ENCODE data around the gene NFAM1.
A peak's percentile ranks its signal among the peaks of the same experiment; 100 is the strongest.

NFAM1 gene

DNA sequence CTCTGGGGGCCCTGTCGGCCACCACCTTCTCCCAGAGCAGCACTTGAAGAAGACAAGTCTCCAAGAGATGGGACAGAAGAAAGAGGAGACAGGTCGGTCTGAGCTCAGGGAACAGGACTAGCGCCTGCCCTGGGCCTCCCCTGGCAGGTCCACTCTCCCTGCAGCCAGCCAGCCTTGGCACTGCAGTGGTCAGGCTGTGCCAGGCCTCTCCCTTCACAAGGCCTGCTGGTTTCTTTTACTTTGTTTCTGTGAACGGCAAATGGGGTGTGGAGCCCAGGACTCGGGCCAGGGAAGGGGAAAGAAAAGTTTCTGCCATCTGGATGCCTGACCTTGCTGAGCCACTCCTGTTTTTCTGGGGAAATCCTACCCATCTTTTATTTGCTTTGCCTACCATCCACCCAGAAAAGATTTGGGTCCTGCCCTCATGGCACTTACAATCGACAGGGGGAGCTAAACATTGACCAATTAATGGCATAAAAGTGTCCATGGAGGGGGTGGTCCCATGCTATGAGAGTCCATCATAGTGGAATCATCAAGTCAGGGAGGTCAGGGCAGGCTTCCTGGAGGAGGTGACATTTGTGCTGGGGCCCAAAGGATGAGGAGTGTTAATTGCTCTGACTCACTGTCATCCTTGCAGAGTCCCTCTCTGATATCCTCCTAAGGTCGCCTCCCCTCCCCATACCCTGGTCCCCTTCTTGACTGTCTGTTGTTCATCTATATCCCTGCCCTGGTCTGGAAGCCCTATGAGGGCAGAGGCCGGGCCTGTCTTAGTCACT is 65.2 kb downstream of the NFAM1 start:
- TF ChIP-seq, protein P1, sequence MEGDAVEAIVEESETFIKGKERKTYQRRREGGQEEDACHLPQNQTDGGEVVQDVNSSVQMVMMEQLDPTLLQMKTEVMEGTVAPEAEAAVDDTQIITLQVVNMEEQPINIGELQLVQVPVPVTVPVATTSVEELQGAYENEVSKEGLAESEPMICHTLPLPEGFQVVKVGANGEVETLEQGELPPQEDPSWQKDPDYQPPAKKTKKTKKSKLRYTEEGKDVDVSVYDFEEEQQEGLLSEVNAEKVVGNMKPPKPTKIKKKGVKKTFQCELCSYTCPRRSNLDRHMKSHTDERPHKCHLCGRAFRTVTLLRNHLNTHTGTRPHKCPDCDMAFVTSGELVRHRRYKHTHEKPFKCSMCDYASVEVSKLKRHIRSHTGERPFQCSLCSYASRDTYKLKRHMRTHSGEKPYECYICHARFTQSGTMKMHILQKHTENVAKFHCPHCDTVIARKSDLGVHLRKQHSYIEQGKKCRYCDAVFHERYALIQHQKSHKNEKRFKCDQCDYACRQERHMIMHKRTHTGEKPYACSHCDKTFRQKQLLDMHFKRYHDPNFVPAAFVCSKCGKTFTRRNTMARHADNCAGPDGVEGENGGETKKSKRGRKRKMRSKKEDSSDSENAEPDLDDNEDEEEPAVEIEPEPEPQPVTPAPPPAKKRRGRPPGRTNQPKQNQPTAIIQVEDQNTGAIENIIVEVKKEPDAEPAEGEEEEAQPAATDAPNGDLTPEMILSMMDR (conservative IDR thresholded peaks at IDR 0.05; ENCODE audit: low read depth, low read length) = no peak
- no peak overlapping the region for H3K4me3 ChIP-seq (ENCODE audit: low read depth, low read length)
- DNase-seq (ENCODE audit: low read depth) = no peak

- TF ChIP-seq, protein P1 (conservative IDR thresholded peaks at IDR 0.05; ENCODE audit: low read depth, low read length) = no peak
- no peak for DNase-seq (ENCODE audit: low read depth)
- H3K4me3 ChIP-seq (ENCODE audit: low read depth, low read length) = no peak overlapping the region
Measured at GRCh38 chr22:42365942-42366695, 66.1 kb downstream of the NFAM1 start.

DNA sequence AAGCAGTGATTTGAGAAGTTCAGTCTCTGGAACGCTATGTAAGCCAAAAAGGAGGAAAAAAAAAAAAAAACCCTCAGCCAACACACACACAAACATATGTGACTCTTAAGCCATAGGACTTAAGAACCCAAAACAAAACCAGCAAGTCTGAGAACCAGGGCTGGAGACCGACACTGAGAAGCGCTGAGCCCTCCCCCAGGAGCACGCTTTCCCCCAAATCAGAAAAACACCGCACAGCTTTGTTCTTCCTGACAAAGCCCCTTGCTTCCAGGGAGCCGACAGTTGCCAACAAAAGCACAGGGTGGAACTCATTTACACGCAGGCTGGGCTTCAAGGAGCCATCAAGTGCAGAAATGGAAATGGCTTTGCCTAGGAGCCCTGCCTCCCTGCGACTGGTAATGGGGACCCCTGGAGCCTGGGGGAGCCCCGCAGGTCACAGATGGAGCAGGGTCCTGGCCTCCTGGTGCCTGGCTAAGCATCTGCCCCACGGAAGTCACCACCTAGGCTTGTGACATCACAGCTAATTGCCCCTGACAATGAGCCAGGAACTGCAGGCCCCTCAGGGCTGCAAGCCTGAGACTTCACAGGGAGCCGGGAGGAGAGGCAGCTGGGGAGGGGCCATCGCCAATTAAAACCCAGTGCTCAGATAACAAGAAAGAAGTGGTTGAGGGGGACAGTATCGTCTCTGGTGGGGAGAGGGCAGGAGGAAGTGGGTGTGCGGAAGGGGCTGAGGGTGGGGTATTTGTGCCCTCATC is 66.9 kb downstream of the NFAM1 start:
- TF ChIP-seq, protein P1 (conservative IDR thresholded peaks at IDR 0.05; ENCODE audit: low read depth, low read length) = no peak
- peak; percentile 25 for DNase-seq (ENCODE audit: low read depth)
- H3K4me3 ChIP-seq (ENCODE audit: low read depth, low read length) = no peak overlapping the region

GRCh38 chr22:42364604-42365110 is 67.5 kb downstream of the NFAM1 start:
- TF ChIP-seq, protein P1 (conservative IDR thresholded peaks at IDR 0.05; ENCODE audit: low read depth, low read length) = no peak
- DNase-seq (ENCODE audit: low read depth) = peak; percentile 28
- H3K4me3 ChIP-seq (ENCODE audit: low read depth, low read length) = no peak overlapping the region

DNA sequence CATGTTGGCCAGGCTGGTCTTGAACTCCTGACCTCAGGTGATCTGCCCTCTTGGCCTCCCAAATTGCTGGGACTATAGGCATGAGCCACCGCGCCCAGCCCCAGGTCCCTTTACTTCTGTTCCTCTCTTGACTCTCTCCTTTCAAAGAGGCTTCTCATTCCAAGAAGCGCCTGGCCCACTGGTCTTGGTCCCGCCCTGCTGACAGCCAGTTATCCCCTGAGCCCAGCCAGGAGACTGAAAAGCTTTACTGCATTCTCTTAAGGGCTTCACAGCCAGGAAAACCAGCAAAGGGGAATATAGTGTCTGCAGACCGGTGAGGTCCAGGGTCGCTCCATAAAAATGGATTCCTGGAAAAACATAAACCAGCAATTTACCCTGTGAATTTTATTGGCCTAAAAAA is 68.3 kb downstream of the NFAM1 start:
- TF ChIP-seq, protein P1 (conservative IDR thresholded peaks at IDR 0.05; ENCODE audit: low read depth, low read length) = no peak
- H3K4me3 ChIP-seq (ENCODE audit: low read depth, low read length) = no peak overlapping the region
- no peak for DNase-seq (ENCODE audit: low read depth)

DNA sequence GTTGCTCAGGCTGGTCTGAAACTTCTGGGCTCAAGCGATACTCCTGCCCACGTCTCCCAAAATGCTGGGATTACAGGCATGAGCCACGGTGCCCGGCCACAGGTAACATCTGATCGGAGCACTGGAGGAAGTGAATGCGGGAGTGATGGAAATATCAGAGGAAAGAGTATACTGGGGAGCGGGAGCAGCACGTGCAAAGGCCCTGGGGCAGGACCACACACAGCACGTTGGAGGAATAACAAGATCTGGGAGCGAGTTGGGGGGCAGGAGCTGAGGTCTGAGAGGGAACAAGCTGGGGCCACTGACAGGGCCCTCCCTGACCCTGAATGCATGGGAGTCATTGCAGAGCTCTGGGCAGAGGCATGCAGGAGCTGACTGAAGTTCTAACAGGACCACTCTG is 70.7 kb downstream of the NFAM1 start:
- H3K4me3 ChIP-seq (ENCODE audit: low read depth, low read length) = no peak overlapping the region
- TF ChIP-seq, protein P1 (conservative IDR thresholded peaks at IDR 0.05; ENCODE audit: low read depth, low read length) = no peak
- no peak for DNase-seq (ENCODE audit: low read depth)
